GM19193 (cell line): ENCODE measurements around the gene YTHDC2.

Source experiments
- POLR2A ChIP-seq: IDR thresholded peaks from 4 replicates; pipeline ENCODE4 v1.6.1; 2011; ENCODE audit not compliant: insufficient read depth, insufficient read length; ENCODE audit errors: extremely low read depth

Gene YTHDC2

DNA sequence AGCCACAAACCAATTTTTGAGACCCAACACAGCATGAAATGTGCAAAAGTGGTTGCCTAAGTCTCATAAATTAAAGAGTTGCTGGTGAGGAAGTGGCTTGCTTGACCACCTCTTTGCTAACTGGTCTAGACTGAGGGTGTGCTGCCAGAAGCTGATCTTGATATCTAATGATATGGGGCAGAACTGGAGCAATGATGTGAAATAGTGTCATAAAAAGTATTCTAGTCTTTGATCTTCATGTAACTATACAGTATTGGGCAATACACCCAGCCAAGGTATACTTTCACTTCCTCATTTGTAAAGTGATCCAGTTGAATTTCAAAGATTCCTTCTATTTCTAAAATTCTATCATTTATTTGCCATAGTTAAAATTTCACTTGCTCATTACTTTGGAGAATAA, 5.9 kb upstream of the YTHDC2 start:
- TF ChIP-seq POLR2A: no peak

DNA sequence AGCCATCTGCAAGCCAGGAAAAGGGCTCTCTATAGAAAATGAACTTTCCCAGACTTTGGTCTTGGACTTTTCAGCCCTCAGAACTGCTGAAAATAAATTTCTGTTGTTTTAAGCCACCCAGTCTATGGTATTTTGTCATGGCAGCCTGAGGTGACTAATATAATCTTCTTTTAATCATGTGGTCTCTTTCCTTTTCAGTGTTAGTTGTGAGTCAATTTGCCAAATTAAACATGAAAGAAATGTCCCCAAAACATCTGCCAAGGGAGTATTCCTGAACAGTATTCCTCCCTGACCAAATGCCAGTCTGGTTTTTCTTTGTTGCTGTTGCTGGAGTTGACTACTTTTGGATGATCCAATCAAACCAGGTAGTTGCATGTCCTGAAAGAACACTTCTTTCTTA, 4.7 kb upstream of the YTHDC2 start:
- no peak for TF ChIP-seq POLR2A

DNA sequence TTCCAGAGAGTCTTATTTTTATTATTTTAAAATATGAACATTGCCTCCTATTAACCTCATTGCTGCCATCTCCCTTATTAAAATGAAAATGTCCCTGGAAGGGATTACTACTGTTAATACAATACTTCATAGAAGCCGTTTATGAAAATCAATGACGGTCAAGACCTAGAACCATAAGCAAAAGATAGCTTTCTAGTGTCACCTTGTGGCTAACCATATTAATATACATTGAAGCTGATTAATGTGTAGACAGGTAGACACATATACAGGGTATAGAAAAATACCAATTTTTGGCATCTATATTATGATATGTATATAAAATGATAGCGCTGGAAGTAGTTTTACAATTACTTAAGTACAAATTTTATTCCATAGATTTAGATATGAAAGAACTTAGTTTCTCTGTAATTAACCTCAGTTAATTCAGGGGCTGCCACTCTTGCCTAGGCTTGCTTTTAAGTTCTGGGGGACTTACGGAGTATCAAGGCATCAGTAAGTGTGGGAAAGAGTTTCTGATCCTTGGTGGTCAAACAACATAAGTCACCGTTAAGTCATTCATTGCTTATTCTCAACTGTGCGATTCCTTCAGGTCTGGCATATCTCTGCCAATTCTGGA, 2.5 kb upstream of the YTHDC2 start:
- no peak for TF ChIP-seq POLR2A

DNA sequence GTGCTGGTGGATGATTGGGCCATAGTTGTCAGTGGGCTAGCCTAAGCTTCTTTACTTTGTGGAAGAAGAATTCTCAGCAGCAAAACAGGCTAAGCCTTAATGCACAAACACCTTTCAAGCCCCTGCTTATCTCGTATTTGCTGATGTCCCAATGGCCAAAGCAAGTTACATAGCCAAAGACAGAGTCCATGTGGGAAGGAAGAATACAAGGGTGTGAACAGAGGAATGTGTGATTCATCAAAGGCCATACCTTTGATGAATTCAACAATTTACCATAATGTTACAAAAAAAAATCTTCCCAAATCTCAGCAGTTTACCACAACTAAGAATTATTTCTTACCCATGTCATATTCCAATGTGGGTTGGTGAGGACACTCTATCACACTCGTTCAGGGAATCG, 1.2 kb upstream of the YTHDC2 start:
- TF ChIP-seq POLR2A: no peak

DNA sequence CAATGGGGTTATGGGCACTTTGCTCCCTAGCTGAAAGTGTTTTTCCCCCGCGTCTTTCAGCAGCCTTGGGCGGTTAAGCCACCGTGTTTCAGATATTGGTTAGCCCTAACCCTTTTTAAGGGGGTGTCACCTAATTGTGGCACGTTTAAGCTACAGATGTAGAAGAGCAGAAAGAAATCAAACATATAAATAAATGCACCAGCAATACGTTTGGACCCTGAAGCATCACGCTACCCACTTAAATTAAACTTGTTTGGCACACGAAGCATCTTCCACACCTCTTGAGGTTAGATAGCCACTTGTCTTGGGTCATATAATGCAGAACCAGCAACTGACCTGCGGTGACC, 768 bp downstream of the YTHDC2 start:
- TF ChIP-seq POLR2A: no peak

DNA sequence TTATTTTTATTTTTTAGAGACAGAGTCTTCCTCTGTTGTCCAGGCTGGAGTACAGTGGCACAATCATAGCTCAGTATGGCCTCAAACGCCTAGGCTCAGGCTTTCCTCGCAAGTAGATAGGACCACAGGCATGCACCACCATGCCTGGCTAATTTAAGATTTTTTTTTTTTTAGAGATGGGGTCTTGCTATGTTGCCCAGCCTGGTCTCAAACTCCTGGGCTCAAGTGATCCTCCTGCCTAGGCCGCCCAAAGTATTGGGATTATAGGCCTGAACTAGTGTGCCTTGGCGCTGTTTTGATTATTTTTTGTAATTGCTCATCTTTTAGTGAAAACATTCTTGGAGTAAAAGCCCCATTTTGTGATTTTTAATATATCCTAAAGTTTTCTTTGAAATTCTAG, 5.4 kb downstream of the YTHDC2 start:
- TF ChIP-seq POLR2A: no peak

DNA sequence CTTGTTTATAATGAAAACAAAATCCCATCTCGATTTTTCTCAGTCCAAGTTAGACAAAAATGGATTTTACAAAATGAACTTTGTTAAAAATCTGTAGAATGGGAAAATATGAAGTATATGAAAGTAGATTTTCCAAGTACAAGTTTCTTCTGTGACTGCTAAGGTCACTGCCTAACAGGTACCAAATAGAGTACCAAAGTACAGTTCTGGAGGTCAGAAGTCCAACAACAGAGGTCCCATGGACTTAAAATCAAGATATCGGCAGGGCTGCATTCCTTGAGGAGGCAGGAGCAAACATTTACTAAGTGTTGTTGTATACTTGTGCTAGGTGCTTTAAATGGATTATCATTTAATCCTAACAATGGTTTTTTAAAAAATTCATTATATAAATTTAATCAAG, 5.9 kb downstream of the YTHDC2 start:
- TF ChIP-seq POLR2A: no peak

DNA sequence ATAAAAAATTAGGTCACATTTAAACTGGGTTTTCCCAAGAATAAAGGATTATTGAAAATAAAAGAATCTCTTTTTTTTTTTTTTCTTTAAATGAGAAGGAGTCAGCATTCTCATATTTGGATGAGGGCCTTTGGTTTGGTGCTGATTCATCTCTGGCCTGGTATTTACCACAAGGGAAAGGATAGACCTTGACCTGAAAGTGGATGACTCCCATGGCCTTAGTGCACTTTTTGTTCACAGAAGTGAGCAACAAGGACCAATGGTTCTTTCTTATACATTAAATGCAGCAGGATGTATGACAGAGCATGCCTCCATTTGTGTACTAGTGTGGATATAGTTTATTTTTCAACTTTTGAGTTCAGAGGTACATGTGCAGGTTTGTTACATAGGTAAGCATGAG, 6.9 kb downstream of the YTHDC2 start:
- no peak for TF ChIP-seq POLR2A

DNA sequence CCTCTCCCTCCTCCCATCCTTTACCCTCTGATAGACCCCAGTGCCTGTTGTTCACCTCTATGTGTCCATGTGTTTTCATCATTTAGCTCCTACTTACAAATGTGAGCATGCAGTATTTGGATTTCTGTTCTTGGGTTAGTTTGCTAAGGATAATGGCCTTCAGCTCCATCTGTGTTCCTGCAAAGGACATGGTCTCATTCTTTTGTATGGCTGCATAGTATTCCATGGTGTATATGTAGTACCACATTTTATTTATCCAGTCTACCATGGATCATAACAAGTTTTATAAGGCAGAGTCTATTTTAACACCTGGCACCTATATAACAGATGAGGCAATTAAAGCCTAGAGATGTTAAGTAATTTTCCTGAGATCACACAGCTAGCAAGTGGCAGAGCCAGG, 7.4 kb downstream of the YTHDC2 start:
- TF ChIP-seq POLR2A: no peak

DNA sequence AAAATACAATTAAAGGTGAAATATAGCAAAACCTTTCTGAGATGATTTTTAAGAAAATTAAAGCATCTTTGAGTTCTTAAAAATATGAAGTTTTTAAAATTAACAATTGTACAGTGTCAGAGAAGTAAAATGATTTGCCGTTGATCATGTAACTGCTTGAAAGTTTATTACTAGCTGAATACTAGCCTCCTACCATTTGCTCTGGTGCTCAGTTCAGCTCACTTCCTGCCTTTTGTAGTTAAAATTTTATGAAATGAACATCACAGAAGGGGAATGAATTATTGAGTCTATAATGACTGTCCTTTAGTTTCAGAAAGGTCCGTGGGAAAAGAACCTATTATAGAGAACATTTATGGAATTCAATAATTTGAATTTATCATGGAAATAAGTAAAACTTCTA, 9.7 kb downstream of the YTHDC2 start:
- TF ChIP-seq POLR2A: no peak

DNA sequence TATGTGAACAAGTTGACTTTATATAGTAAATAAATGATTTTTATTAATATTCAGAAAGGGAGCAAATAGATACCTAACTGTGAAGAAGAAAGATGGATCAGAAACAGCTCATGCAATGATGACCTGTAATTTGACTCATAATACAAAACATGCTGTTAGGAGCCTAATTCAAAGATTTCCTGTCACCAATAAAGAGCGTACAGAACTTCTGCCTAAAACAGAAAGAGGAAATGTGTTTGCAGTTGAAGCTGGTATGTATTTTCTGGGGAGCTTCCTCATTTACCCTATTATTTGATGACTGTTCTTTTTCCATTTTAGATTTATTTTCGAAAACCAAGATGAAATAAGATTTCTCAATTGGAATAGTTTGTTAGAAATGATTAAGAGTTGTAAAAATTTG, 11.4 kb downstream of the YTHDC2 start:
- TF ChIP-seq POLR2A: no peak

DNA sequence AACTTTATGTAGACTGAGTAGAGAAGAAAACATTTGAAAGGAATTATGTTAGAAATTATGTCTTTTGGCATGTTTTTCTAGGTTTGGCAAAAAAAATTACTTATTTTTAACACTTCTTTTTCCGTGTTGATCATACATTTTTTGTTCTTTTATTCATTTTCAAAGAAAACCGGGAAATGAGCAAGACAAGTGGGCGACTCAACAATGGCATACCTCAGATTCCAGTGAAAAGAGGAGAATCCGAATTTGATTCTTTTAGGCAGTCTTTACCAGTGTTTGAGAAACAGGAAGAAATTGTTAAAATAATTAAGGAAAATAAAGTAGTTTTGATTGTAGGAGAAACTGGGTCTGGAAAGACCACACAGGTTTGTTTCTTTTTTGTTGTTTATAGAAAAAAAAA, 12.9 kb downstream of the YTHDC2 start:
- TF ChIP-seq POLR2A: no peak

DNA sequence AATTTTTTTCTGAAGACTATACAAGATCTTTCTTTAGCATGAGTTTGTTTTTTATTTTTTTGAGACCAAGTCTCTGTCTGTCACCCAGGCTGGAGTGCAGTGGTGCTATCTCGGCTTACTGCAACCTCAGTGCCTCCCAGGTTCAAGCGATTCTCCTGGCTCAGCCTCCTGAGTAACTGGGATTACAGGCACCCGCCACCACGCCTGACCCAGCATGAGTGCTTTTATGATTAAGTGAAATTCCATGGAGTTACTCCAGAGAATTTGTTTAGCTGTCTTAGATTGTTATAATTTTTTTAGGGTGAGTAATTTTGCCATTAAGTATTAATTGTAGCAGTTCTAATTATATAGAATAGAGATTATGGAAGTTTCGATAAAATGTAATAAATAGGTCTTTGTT, 14.3 kb downstream of the YTHDC2 start:
- no peak for TF ChIP-seq POLR2A

DNA sequence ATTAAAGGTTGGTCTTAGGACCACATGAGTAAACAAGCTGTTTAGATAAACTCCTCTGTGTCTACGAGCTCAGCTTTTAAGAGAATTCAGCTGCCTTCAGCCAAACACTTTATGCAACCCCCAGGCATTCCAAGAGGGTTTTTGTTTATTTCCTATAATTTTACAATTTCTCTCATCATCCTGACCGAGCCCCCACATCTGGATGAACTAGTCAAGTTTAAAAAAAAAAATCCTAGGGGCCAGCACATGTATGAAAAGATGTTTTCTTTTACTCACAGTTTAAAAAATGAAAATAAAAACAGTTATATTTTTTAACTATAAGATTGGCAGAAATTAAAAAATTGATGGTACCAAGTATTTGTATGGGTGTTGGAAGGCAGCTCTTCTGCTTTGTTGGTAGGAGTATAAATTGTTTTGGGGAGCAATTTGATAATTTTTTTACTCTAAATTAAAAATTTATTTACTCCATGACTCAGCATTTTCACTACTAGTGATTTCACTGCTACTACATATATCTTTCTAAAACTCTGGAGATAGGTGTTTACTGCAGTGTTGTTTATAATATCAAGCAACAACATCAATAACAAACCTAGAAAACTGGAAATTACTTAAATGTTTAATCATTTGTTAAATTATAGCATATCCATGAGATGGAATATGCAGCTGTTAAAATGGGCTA, 18.1 kb downstream of the YTHDC2 start:
- TF ChIP-seq POLR2A: no peak

DNA sequence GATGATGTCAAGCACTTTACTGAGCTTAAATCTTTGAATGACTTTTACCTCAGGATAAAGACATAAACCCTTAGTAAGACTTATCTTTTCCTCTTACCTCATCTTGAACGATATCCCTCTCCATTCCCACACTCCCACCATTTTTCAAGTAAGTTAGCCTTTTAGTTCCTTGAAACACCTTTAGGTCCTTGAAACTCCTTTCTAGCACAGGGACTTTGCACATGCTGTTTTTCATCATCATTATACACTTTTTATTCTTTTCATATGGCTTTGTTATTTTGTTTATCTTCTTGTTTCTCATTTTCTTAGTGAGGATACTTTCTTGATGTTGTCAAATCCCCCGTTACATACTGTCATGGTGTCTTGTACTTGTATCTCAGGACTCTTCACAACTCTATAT, 24.8 kb downstream of the YTHDC2 start:
- no peak for TF ChIP-seq POLR2A

DNA sequence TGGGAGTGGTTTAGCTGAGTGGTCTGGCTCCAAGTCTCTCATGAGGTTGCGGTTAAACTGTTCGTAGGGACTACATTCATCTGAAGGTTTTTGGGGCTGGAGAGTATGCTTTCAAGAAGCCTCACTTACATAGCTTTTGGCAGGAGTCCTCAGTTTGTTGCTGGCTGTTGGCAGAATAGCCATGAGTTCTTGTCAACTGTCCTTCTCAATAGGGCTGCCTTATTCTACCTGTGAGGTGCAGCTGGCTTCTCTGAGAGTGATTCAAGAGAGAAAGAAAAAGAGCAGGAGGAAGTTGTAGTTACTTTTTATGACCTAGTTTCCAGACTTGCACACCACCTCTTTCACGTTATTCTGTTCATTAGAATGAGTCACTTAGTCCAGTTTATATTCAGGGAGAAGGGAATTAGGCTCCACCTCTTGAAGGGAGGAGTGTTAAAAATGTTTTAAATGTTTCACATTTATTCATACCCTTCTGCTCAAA, 33.2 kb downstream of the YTHDC2 start:
- TF ChIP-seq POLR2A: no peak

DNA sequence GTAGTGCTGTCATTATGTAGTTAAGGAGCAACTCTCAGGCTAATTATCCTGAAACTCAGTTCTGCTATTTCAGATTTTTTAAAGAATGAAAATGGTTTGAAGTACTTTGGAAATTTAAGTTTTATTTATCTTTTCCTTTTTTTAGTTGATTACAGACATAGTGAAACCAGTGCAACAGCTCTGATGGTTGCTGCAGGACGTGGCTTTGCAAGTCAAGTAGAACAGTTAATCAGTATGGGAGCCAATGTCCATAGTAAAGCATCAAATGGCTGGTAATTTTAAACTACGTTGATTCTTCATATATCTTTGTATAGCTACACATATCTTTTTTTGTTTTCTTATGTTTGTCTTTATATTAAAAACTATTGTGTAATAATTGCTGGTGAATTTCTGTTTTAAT, 34.9 kb downstream of the YTHDC2 start:
- no peak for TF ChIP-seq POLR2A
